Testis (tissue), 2 donors: Measurements from ENCODE around the gene CKAP2L.

Experiments
- CTCF ChIP-seq, 3 experiments: fragments of 450-650 bp in 2 of 3; fragments of 200-600 bp in 1 of 3; sonication (generic) in 1 of 3; IDR thresholded peaks; one replicate each; pipeline ENCODE4 v1.5.1; 2016 to 2019; ENCODE audit warnings: antibody characterized with exemption in 3 of 3, mild to moderate bottlenecking in 2 of 3, moderate library complexity in 1 of 3
- POLR2A ChIP-seq: fragments of 450-650 bp; IDR thresholded peaks from one replicate; pipeline ENCODE4 v1.6.1; 2017; ENCODE audit warnings: antibody characterized with exemption, mild to moderate bottlenecking, moderate library complexity

GRCh38 chr2:112800881-112801583, 36.6 kb upstream of the CKAP2L start:
- no peak for TF ChIP-seq POLR2A
- TF ChIP-seq CTCF (IDR thresholded peaks at IDR 0.05), result no peak
